ENCODE data around the gene KCNJ9. TPM values are rescaled to one million over a fixed set of nuclear protein-coding genes. Genes with fewer than 3 reads are reported as not detected.

The KCNJ9 gene
- total and polyA plus RNA-seq, 5 experiments from 2014 or later, result 0.03 to 0.20 (median 0.10) TPM; not detected in 2

- Mint-ChIP-seq H3K4me3 (no peak overlapping the region), H3K4me1 (peaks cover 23 to 64% (median 50%) of the 10 kb centered on the region in 4 donors), H3K36me3 (peaks cover 0 to 42% (median under 1%) of the 10 kb centered on the region in 3 donors), H3K9me3 (no peaks in the 10 kb centered on the region), H3K27ac (peak overlapping the region in 1 of 10 donors; percentile 53), H3K27me3 (no peaks in the 10 kb centered on the region)
- ATAC-seq (no peak), DNase-seq (no peak)
- POLR2A ChIA-PET, result no interaction called here
These were observed 12.4 kb downstream of the KCNJ9 start for GRCh38 chr1:160093624-160094290.

- Mint-ChIP-seq H3K36me3 (peaks cover 0 to 37% (median 0%) of the 10 kb centered on the region in 3 donors), H3K9me3 (no peaks in the 10 kb centered on the region), H3K4me3 (no peak overlapping the region), H3K27ac (peak overlapping the region in 1 of 10 donors; percentile 53), H3K4me1 (peaks cover 22 to 62% (median 51%) of the 10 kb centered on the region in 4 donors), H3K27me3 (no peaks in the 10 kb centered on the region)
- POLR2A ChIA-PET, result interaction anchor here (1.5 kb wide), 1 partner anchor 10 kb away, joined by 4 read pairs; no protein-coding TSS in a partner anchor
- ATAC-seq (no peak), DNase-seq (no peak)
These were observed 12.9 kb downstream of the KCNJ9 start for GRCh38 chr1:160094291-160094625.

GRCh38 chr1:160094806-160095205, 13.5 kb downstream of the KCNJ9 start:
- POLR2A ChIA-PET, result interaction anchor here (0.6 to 4.8 kb wide), 4 partner anchors 8 to 193 kb away, joined by 4 to 49 read pairs (median 4); partner anchors contain the start of gene KCNJ9
- peaks cover 26 to 66% (median 56%) of the 10 kb centered on the region in 4 donors for H3K4me1 Mint-ChIP-seq
- ATAC-seq, result no peak

GRCh38 chr1:160095382-160096105, 14.2 kb downstream of the KCNJ9 start:
- Mint-ChIP-seq H3K27ac (peak overlapping the region; percentile 29 to 99 (median 92)), H3K36me3 (peaks cover 0 to 34% (median 0%) of the 10 kb centered on the region in 3 donors), H3K4me3 (peak overlapping the region; percentile 89 to 97 (median 92)), H3K4me1 (peaks cover 26 to 71% (median 61%) of the 10 kb centered on the region in 4 donors), H3K9me3 (no peaks in the 10 kb centered on the region), H3K27me3 (no peaks in the 10 kb centered on the region)
- POLR2A ChIA-PET, result interaction anchor here (0.6 to 4.8 kb wide), 4 partner anchors 8 to 193 kb away, joined by 4 to 49 read pairs (median 4); partner anchors contain the start of gene KCNJ9
- DNase-seq, result no peak
- ATAC-seq, result no peak

More at GRCh38 chr1:160094806-160095205, 13.5 kb downstream of the KCNJ9 start:
- Mint-ChIP-seq H3K4me3 (peak overlapping the region in 1 of 10 donors; percentile 22), H3K27me3 (no peaks in the 10 kb centered on the region), H3K36me3 (peaks cover 0 to 34% (median 0%) of the 10 kb centered on the region in 3 donors), H3K9me3 (no peaks in the 10 kb centered on the region), H3K27ac (peak overlapping the region in 2 of 10 donors; percentile 21 to 53)
- DNase-seq, result no peak

GRCh38 chr1:160096274-160097116, 15.2 kb downstream of the KCNJ9 start:
- H3K4me1 Mint-ChIP-seq, result peaks cover 31 to 80% (median 67%) of the 10 kb centered on the region in 4 donors
- no peaks in the 10 kb centered on the region for H3K27me3 Mint-ChIP-seq
- POLR2A ChIA-PET, result interaction anchor here (1.3 to 4.8 kb wide), 3 partner anchors 10 to 188 kb away, joined by 4 to 49 read pairs (median 21); partner anchors contain the start of genes KCNJ9 and PEX19
- H3K36me3 Mint-ChIP-seq, result peaks cover 0 to 30% (median 0%) of the 10 kb centered on the region in 3 donors
- no peak for DNase-seq
- H3K27ac Mint-ChIP-seq, result peak overlapping the region; percentile 91 to 99 (median 93)
- H3K9me3 Mint-ChIP-seq, result no peaks in the 10 kb centered on the region
- H3K4me3 Mint-ChIP-seq, result peak overlapping the region; percentile 89 to 97 (median 92)
- no peak for ATAC-seq

- H3K4me3 Mint-ChIP-seq, result peak overlapping the region; percentile 89 to 97 (median 92)
- DNase-seq, result peak in 5 of 10 donors; percentile 17 to 31 (median 24)
These were observed 16.0 kb downstream of the KCNJ9 start for GRCh38 chr1:160097151-160097910.

GRCh38 chr1:160097911-160098851, 16.8 kb downstream of the KCNJ9 start, which contains the start of gene IGSF8:
Gene IGSF8, minus strand, starts transcription at chr1:160098619. Its CDS starts 147 bp downstream, at chr1:160098472.
- Mint-ChIP-seq H3K27ac (peak within 1 kb of the TSS; percentile 91 to 100 (median 99)), H3K4me3 (peak within 1 kb of the TSS; percentile 89 to 97 (median 92)), H3K4me1 (peaks cover 36 to 87% (median 81%) of the 10 kb centered on the region in 4 donors), H3K9me3 (no peaks in the 10 kb centered on the region), H3K27me3 (no peaks in the 10 kb centered on the region), H3K36me3 (peaks cover 0 to 18% (median 0%) of the 10 kb centered on the region in 3 donors)
- POLR2A ChIA-PET, result interaction anchor here (0.5 to 4.8 kb wide), 17 partner anchors 12 to 404 kb away, joined by 3 to 49 read pairs (median 4); partner anchors contain the start of genes DCAF8, KCNJ10 and PEX19
- peak; percentile 66 to 68 for ATAC-seq
- peak; percentile 88 to 97 (median 93) for DNase-seq

More at GRCh38 chr1:160097151-160097910, 16.0 kb downstream of the KCNJ9 start:
- Mint-ChIP-seq H3K36me3 (peaks cover 0 to 26% (median 0%) of the 10 kb centered on the region in 3 donors), H3K27ac (peak overlapping the region; percentile 91 to 99 (median 93)), H3K27me3 (no peaks in the 10 kb centered on the region), H3K9me3 (no peaks in the 10 kb centered on the region), H3K4me1 (peaks cover 32 to 85% (median 75%) of the 10 kb centered on the region in 4 donors)
- ATAC-seq, result no peak
- POLR2A ChIA-PET, result interaction anchor here (0.9 to 4.8 kb wide), 11 partner anchors 11 to 187 kb away, joined by 3 to 49 read pairs (median 8); partner anchors contain the start of genes DCAF8, KCNJ10 and PEX19

- H3K27ac Mint-ChIP-seq, result peak overlapping the region; percentile 88 to 100 (median 99)
- peak; percentile 78 to 79 for ATAC-seq
- DNase-seq, result peak; percentile 94 to 99 (median 98)
- peaks cover 39 to 86% (median 81%) of the 10 kb centered on the region in 4 donors for H3K4me1 Mint-ChIP-seq
- no peaks in the 10 kb centered on the region for H3K27me3 Mint-ChIP-seq
- peaks cover 0 to 10% (median 0%) of the 10 kb centered on the region in 3 donors for H3K36me3 Mint-ChIP-seq
- no peaks in the 10 kb centered on the region for H3K9me3 Mint-ChIP-seq
- POLR2A ChIA-PET, result interaction anchor here (0.5 to 4.8 kb wide), 12 partner anchors 13 to 1127 kb away, joined by 3 to 49 read pairs (median 8); partner anchors contain the start of genes DCAF8, KCNJ10, PEX19 and TOMM40L
- peak overlapping the region; percentile 74 to 97 (median 84) for H3K4me3 Mint-ChIP-seq
These were observed 17.7 kb downstream of the KCNJ9 start for GRCh38 chr1:160098852-160099561.

GRCh38 chr1:160099716-160100375, 18.5 kb downstream of the KCNJ9 start:
- Mint-ChIP-seq H3K4me3 (peak overlapping the region; percentile 74 to 97 (median 84)), H3K4me1 (peaks cover 39 to 82% (median 75%) of the 10 kb centered on the region in 4 donors), H3K9me3 (no peaks in the 10 kb centered on the region), H3K27me3 (no peaks in the 10 kb centered on the region), H3K36me3 (peaks cover 0 to 3% (median 0%) of the 10 kb centered on the region in 3 donors), H3K27ac (peak overlapping the region; percentile 95 to 100 (median 99))
- ATAC-seq, result no peak
- POLR2A ChIA-PET, result interaction anchor here (1.7 to 4.8 kb wide), 9 partner anchors 13 to 192 kb away, joined by 3 to 49 read pairs (median 13); partner anchors contain the start of genes DCAF8 and PEX19
- DNase-seq, result no peak

Measured in naive thymus-derived CD8-positive, alpha-beta T cell (primary cell).